Measurements from ENCODE around the gene KRTAP20-1. TPM values are rescaled to one million over a fixed set of nuclear protein-coding genes. Genes with fewer than 3 reads are reported as not detected.

Gene KRTAP20-1, protein sequence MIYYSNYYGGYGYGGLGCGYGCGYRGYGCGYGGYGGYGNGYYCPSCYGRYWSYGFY
- not detected in 2 replicates for total RNA-seq (2014; rRNA removed; shearing (Covaris generic))

DNA sequence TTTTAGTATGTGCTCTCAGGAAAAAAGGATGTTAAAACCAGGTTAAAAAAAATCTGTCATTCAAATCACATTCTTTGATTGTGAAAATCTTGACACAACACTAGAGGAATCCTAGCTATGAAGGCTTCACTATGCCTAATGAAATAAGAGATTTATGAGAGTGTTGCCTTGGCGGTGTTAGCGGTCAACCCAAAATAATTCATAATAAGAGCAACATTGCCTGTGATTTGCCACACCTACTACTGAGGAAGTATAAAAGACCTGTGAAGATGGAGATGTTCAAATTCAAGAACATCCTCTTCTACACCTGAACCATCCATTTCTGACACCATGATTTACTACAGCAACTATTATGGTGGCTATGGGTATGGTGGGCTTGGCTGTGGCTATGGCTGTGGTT, at the start of gene KRTAP20-1:
TSS of gene KRTAP20-1 (plus strand) at position 301 of the 400 bp plus-strand sequence. CDS start at position 331, 30 bp downstream.
- DNase-seq (ENCODE audit: low read depth) = no peak

DNA sequence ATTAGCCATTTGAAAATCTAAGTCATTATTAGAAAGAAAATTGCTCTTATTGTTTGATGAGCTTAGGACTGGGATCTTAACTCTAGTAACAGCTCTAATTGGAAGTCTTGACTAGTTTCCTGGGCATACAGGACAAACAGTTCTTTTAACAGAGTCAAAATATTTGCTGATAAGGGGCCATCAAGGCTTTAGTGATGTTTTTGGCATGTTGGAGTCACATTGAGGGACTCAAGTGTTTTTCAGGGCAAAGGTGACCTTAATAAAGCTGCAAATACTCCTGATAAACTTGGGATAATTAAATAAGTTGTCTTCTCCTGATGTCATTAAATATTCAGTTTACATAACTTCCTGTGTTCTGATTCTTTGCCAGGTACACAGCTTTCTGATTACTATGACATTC, 48.6 kb upstream of the KRTAP20-1 start:
- DNase-seq (ENCODE audit: low read depth) = no peak

DNA sequence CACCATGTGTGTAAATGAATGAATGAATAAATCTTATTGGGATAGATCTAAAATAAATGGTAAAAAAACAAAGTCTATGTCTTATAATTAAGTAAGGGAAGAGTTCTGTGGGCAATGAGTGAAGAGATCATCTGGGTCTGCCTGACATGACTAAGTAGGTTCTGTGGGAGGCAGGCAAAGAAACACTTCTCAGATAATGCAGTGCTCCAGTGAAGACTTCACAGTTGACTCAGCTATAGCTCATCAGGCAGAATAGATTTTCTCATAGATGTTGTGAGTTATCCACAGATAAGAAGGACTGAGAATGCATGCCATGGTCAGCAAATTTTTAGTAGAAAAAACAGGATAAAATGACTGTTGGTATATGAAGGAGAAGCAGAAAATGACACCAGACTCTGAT, 38.5 kb upstream of the KRTAP20-1 start:
- DNase-seq (ENCODE audit: low read depth) = no peak

DNA sequence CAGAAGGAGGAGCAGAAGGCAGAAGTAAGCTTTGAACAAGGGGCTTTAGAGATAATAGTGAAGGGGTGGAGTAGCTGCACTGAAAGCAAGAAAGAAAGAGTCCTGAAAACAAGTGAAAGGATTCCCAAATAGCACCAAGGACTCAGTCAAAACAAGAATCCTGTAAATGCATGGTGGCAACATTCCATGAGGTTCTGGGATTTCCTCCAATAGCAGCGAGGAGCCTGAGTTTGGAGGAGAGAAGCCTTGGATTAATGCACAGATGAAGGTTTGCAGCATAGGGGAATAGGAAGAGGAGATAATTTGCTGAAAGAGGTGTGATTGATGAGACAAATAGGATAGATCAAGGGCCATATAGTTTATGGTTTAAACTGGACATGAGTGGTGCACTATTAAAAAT, 36.9 kb upstream of the KRTAP20-1 start:
- no peak for DNase-seq (ENCODE audit: low read depth)

DNA sequence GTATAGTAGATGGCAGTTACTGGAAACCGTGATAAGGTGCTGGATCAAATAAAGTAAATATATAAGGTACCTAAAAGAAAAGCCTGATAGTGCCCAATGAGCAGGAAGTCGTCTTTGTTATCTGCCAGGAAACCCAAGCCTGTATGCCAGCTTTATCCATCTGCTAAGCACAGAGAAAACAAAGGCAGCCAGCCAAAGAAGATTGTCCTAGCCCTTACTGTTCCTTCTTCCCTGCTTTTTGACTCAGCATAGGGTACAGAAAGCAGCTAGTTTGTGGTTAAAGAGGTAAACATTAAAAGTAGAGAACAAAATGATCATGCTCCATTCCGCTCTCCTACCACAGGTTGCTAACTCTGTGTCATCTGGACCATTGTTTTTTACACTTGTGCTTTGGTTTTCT, 36.1 kb upstream of the KRTAP20-1 start:
- no peak for DNase-seq (ENCODE audit: low read depth)

DNA sequence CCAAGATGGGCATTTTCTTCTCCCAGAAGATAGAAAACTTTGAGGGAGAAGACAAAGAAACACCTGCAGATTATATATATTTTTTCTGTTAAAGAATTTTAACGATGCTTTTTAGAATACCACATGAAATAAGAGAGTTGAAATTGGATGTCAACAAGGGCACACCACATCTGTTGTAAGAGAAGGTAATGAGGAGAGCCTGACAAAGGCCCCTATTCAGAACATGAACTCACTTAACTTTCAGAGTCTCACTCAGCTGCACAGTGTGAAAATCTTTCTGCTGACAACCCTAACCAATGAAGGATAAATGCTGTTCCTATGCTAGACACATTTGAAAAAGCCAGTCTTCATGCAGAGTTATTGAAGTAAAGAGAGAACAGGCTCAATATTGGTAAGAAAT, 33.4 kb upstream of the KRTAP20-1 start:
- no peak for DNase-seq (ENCODE audit: low read depth)

DNA sequence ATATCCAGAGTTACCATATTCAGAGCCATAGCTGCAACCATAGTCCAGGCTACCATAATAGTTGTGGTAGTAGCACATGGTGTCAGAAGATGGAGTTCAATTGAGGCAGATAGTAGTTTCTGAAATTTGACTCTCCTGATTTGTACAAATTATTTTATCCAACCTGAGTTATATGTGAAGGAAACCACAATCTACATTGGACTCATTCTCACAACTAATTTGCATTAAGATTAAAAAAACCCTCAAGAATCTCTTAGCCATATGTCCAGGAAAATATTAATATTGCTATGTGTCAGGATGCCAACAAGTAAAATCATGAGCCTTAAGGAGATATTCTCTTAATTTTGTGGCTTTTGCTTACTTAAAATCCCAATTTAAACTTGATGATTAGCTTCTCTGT, 25.9 kb upstream of the KRTAP20-1 start, which contains the start of gene KRTAP22-2:
TSS of gene KRTAP22-2 (minus strand) at position 101 of the 400 bp plus-strand sequence.
- DNase-seq (ENCODE audit: low read depth) = no peak

DNA sequence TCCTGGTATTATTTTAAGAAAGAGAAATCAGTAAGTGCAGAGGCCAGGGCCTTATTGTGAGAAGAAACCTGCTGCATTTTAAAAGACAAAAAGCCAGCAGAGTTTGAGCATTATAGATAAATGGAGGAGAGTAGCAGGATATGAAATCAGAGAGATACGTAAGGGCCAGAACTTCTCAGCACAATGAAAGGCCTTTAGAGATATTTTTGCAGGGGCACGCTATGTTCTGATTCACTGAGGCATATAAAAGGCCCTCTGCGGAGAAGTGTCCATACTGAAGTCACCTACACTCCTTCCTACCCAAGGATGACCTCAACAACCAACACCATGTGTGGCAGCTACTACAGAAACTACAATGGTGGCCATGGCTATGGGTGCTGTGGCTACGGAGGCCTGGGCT, 24.1 kb upstream of the KRTAP20-1 start, which contains the start of gene KRTAP6-3:
TSS of gene KRTAP6-3 (plus strand) at position 301 of the 400 bp plus-strand sequence. CDS start at position 307, 6 bp downstream.
- no peak for DNase-seq (ENCODE audit: low read depth)

DNA sequence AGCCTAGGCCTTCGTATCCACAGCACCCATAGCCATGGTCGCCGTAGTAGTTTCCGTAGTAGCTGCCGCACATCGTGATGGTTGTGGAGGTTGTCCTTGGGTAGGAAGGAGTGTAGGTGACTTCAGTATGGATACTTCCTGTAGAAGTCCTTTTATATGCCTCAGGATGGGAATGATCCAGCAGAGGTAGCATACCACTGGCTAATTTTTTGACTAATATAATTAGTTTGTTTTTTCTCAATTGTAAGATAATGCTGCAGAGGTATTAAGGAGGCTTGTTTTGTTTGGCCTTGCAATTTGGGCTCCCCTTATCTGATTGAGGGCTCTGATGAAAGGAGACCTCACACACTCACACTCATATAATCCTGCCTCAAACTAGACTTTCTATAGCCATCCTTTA, 17.4 kb upstream of the KRTAP20-1 start, which contains the start of gene KRTAP6-2:
TSS of gene KRTAP6-2 (minus strand) at position 101 of the 400 bp plus-strand sequence. CDS start at position 73, 28 bp downstream.
- no peak for DNase-seq (ENCODE audit: low read depth)

DNA sequence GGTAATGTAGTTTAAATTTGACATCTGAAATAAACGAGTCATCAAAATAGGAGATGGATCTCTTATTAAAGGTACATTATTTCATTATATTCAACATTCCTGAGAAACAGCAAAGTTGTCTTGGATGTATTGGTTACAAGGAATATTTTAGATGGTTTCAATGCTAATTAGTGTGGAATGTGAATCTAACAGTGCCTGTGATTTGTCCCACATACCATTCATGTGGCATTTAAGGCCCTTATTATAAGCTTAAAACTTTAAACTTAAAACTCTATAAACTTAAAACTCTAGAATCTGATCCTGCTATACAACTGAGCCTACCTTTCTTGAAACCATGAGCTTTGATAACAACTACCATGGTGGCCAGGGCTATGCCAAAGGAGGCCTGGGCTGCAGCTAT, 15.4 kb upstream of the KRTAP20-1 start, which contains the start of gene KRTAP22-1:
TSS of gene KRTAP22-1 (plus strand) at position 301 of the 400 bp plus-strand sequence.
- DNase-seq (ENCODE audit: low read depth) = no peak

DNA sequence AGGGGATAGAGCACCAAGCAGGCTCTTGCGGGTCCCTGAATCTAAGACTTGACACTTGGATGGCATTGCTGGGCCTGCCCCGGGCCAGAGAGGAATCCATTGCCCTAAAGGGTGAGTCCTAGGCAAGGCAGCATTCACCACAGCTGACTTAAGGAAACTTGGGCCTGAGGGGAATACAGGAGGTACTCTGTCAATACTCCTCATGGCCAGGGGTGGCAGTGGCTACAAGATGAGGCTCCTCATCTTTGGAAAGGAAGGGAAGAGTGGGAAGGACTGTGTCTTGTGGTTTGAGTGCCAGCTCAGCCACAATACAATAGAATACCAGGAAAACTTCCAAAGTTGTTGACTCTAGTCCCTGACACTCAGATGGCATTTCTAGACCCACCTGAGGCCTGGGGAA, 10.3 kb upstream of the KRTAP20-1 start:
- DNase-seq (ENCODE audit: low read depth) = no peak

DNA sequence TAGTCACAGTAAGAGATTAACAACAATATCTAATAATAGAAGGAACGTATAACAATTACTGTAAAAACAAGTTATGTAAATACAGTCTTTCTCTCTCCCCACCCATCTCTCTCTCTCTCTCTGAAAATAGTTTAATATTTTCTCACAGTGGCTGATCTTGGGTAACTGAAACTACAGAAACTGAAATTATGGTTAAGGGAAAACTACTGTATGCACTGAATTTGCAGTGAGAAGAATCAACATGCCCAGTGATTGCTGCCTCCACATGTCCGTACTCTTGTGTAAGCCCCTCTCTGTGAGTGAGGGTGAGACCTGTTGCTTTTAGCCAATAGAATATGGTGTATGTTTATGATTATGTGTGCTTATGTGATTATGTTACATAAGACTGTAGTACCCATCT, 4.1 kb upstream of the KRTAP20-1 start:
- no peak for DNase-seq (ENCODE audit: low read depth)

DNA sequence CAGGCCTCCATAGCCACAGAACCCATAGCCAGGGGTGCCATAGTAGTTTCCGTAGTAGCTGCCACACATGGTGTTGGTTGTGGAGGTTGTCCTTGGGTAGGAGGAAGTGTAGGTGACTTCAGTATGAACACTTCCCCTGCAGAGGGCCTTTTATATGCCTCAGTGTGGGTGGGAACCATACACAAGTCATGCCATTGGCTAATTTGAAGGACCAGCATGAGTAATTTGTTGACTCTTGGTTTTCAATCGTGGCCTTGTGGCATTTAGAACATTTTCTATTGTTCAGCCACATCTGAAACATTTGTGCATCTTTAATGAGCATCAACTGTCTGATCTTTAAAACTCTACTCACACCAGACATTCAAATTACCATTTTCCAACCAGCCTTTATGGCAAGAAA, 2.4 kb upstream of the KRTAP20-1 start, which contains the start of gene KRTAP6-1:
TSS of gene KRTAP6-1 (minus strand) at position 95 of the 400 bp plus-strand sequence. CDS start at position 69, 26 bp downstream.
- no peak for DNase-seq (ENCODE audit: low read depth)

DNA sequence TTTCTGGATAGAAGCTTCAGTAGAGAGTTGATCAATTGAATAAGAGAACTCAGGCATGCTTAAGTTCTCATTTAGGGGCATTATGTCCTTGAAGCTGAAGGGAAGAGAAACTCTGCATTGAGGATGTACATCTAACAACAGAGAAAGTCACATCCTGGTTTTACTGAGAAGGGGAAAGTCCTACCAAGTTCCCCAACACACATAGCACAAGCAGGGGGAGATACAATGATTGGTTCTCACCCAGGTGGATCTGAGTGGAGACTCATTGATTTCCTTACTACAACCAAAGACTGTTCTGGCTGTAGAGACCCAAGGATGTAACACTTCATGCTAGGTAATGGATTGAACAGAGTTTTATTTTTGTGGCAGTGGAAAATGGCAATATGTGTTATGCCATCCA, 1.0 kb upstream of the KRTAP20-1 start:
- DNase-seq (ENCODE audit: low read depth) = no peak

DNA sequence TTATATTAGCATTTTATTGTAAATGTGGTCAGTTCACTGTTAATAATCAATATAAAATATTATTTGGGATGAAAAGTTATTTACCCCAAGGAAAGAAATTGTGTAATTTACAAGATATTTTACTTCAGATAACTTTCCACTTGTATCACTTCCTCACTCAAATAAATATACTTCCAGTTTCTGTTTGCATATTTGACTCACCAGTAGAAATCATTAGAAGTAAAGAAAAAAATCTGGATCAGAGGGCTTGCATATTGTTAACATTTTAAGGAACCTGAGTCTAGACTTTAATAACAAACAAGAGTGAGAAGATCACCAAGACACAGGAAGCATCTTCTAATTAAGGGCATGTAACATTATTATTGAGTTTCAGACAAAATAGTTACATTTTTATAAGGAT, 3.9 kb downstream of the KRTAP20-1 start:
- no peak for DNase-seq (ENCODE audit: low read depth)

DNA sequence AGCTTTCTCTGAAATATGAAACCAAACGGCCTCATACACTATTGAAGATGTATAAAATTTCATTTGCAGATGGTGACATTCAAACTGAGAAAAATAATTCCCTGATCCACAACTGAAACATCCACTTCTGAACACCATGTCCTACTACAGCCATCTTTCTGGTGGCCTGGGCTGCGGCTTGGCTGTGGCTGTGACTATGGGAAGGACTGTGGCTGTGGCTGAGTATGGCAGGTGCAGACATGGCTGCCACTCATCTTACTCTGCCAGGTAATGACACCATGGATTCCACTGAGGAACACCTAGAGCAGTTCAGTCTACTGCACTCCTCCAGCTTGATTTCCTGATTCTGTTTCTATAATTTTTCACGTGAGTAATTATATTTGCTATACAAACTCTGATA, 4.3 kb downstream of the KRTAP20-1 start, which contains the start of gene KRTAP20-4:
TSS of gene KRTAP20-4 (plus strand) at position 106 of the 400 bp plus-strand sequence.
- DNase-seq (ENCODE audit: low read depth) = no peak

DNA sequence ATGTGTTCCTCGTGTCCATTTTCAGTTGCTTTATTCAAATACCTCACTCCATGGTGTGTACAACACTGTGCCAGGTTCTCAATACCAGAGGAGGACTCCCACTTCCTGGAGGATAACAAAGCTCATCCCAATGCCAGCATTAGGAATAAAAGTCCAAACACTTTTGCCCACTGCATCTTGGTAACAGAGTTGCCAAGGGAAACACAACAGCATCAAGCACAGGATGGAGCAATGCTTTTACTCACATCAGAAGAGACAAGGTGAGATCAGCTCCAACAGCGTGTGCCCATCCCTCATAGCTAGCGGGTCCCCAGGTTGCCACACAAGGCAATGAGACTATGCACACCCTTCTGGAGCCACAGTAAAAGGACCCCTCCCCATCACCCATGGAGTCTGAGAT, 7.1 kb downstream of the KRTAP20-1 start:
- DNase-seq (ENCODE audit: low read depth) = no peak

DNA sequence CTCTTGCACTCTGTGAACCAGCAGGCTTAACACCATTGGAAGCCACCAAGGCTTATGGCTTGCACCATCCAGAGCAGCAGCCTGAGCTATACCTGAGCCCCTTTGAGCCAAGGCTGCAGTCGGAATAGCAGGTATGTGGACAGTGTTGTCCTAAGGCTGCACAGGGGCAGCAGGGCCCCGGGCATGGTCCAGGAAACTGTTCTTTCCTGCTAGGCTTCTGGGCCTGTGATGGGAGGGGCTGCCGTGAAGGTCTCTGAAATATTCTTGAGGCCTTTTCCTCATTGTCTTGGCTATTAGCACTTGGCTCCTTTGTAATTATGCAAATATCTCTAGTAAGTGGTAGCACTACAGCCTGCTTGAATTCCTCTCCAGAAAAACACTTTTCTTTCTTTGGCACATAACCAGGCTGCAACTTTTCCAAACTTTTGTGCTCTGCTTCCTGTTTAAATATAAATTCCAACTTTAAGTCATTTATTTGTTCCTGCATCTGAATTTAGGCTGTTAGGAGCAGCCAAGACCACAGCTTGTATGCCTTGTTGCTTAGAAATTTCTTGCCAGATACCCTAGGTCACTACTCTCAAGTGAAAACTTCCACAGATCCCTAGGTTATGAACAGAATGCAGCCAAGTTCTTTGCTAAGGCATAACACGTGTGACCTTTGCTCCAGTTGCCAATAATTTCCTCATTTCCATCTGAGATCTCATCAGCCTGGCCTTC, 9.4 kb downstream of the KRTAP20-1 start:
- no peak for DNase-seq (ENCODE audit: low read depth)

DNA sequence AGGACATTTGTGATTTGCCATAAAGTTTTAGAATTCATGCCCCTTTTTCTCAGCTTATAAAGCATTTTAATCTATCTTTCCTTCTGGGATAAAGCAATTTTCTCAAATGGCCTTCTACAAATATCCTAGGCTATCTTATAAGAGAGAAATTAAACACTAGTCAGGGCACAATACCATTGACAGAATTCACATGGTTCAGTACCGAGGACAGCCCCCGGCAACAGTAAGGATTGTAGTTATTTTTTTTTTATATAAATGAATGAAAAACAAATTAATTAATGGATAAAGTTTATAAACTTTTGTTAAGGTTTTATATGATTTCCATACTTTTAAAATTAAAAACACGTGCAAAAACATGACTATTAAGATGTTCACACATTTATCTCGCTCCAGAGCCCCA, 11.9 kb downstream of the KRTAP20-1 start:
- no peak for DNase-seq (ENCODE audit: low read depth)

DNA sequence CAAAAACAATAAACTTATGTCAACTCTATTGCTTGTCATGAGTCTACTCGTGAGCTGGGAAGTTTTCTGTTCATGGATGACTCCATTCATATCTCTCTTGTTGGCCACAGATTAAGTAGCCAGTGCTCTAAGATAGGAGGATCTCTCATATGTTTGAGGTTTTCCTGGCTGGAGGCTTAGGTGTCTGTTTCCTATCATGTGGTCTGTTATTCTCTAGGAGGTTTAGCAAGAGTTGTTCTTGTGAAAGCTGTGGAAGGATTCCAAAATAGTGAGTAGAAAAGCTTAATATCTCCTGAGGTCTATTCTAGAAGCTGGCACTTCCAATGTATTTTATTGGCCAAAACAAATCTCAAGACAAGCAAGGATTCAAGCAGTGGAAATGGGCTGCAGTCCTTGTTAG, 13.0 kb downstream of the KRTAP20-1 start:
- DNase-seq (ENCODE audit: low read depth) = no peak

DNA sequence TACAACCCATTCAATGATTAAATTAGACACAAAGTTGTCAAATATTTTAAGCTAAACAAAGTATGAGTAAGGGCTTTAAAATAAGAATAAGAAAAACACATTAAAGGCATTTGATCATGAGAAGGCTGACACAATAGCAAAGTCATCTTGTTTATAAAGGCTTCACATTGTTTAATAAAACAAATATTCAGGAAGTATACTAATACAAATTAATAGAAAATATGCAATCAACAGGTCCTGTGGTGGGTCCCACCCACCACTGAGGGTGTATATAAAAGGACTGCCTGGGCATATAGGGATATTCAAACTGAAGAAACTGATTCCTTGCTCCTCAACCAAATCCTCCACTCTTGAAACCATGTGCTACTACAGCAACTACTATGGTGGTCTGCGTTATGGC, 18.7 kb downstream of the KRTAP20-1 start, which contains the start of gene KRTAP20-2:
TSS of gene KRTAP20-2 (plus strand) at position 301 of the 400 bp plus-strand sequence. CDS start at position 359, 58 bp downstream.
- no peak for DNase-seq (ENCODE audit: low read depth)

DNA sequence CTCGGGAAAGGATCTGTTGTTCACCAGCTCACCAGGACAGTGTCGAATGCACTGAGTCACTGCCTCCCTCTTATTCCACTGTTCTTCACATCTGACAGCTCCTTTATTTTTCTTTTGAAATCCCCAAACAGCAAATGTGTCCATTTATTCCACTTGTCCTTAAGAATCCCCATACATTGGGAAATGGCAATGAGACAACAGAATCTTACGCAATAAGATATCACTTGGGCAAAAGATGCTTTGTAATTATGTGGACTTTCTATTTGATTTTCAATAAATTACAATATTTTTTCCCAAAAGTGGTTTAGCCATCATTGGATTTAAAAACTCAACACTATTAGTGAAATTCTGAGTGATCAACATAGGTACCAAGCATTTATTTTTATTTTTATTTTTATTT, 22.5 kb downstream of the KRTAP20-1 start:
- no peak for DNase-seq (ENCODE audit: low read depth)

DNA sequence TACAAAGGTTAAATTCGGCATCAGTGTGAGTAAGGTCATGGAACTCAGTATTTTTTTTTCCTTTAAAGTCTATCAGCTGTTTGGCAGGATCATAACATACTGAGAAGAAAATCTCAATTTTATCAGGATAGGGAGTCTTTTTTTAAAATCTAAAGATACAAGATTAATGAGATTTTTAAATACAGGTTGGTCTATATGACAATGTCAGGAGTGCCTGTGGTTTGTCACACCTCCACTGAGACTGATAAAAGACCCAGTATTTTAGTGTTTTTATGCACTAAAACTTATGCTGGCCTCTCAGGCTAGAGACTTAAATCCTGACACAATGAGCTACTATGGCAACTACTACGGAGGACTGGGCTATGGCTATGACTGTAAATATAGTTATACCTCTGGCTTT, 26.3 kb downstream of the KRTAP20-1 start, which contains the start of gene KRTAP20-3:
TSS of gene KRTAP20-3 (plus strand) at position 301 of the 400 bp plus-strand sequence.
- no peak for DNase-seq (ENCODE audit: low read depth)
